K562 (cell line): ENCODE results near the gene RAB4B. TPM values are rescaled to one million over a fixed set of nuclear protein-coding genes. Genes with fewer than 3 reads are reported as not detected.

ENCODE experiments used
- ARHGAP35 ChIP-seq: fragments of 450-650 bp; IDR thresholded peaks from 2 replicates; pipeline ENCODE4 v1.6.1; 2018; ENCODE audit not compliant: partially characterized antibody
- CTCFL ChIP-seq: IDR thresholded peaks from 2 replicates; pipeline ENCODE4 v1.6.1; 2011; ENCODE audit warnings: borderline replicate concordance, low read depth, mild to moderate bottlenecking, moderate library complexity, low read length; ENCODE audit not compliant: insufficient read depth, poor library complexity, severe bottlenecking
- DACH1 ChIP-seq: fragments of 450-650 bp; IDR thresholded peaks from 2 replicates; pipeline ENCODE4 v1.6.1; 2018; ENCODE audit not compliant: partially characterized antibody
- ETV1 ChIP-seq: fragments of 450-650 bp; conservative IDR thresholded peaks from 2 replicates; pipeline ENCODE4 v1.6.1; 2016; ENCODE audit warnings: missing genetic modification characterization, control low read depth, low read depth, missing compliant biosample characterization
- FOXA3 ChIP-seq, 2 experiments: fragments of 450-650 bp in 1 of 2; sonication (generic) in 1 of 2; formaldehyde crosslinking; IDR thresholded peaks in 1 of 2; conservative IDR thresholded peaks in 1 of 2; 2 replicates each; pipeline versions ENCODE4 v1.4.0 to v1.8.0; 2020 to 2022; ENCODE audit warnings: mild to moderate bottlenecking in 2 of 2, missing genetic modification reagents in 1 of 2
- HMGN3 ChIP-seq: IDR thresholded peaks from 2 replicates; pipeline ENCODE4 v1.6.1; 2011; ENCODE audit warnings: borderline replicate concordance, low read depth, mild to moderate bottlenecking, mixed read lengths, low read length; ENCODE audit not compliant: insufficient read length; ENCODE audit errors: extremely low read depth
- ILF3 ChIP-seq: fragments of 450-650 bp; IDR thresholded peaks from 2 replicates; pipeline ENCODE4 v1.6.1; 2018; ENCODE audit warnings: antibody characterized with exemption, mild to moderate bottlenecking, moderate library complexity, borderline replicate concordance
- MEF2A ChIP-seq: IDR thresholded peaks from 2 replicates; pipeline ENCODE4 v1.6.1; 2011; ENCODE audit warnings: low read depth, mild to moderate bottlenecking, low read length, moderate library complexity; ENCODE audit not compliant: control insufficient read depth
- NEUROD1 ChIP-seq: fragments of 150-350 bp; IDR thresholded peaks from 2 replicates; pipeline ENCODE4 v1.6.1; 2014; ENCODE audit warnings: borderline replicate concordance, low read length, low read depth; ENCODE audit not compliant: partially characterized antibody
- PHF8 ChIP-seq: fragments of 200-600 bp; sonication (generic); IDR thresholded peaks from 2 replicates; pipeline ENCODE4 v1.6.1; 2012; ENCODE audit warnings: mixed run types, mild to moderate bottlenecking, inconsistent platforms, low read length, moderate library complexity, borderline replicate concordance
- RNF219 ChIP-seq: fragments of 250-450 bp; sonication (Bioruptor Pico); IDR thresholded peaks from 2 replicates; pipeline ENCODE4 v1.5.0; 2022; ENCODE audit warnings: mild to moderate bottlenecking
- SAFB ChIP-seq: fragments of 200-400 bp; formaldehyde crosslinking; IDR thresholded peaks from 2 replicates; pipeline ENCODE4 v1.6.1; 2017; ENCODE audit warnings: low read depth, low read length, borderline replicate concordance
- SNIP1 ChIP-seq: fragments of 450-650 bp; IDR thresholded peaks from 2 replicates; pipeline ENCODE4 v1.7.1; 2017; ENCODE audit warnings: low read depth, mild to moderate bottlenecking
- ZFPM2 ChIP-seq: fragments of 250-450 bp; sonication (Bioruptor Pico); IDR thresholded peaks from 2 replicates; pipeline ENCODE4 v1.5.1; 2022; ENCODE audit warnings: mild to moderate bottlenecking
- ZFX ChIP-seq: sonication (generic); formaldehyde crosslinking; IDR thresholded peaks from 2 replicates; pipeline ENCODE4 v1.8.0; 2022; ENCODE audit warnings: mild to moderate bottlenecking, missing genetic modification reagents, moderate library complexity
- ZNF311 ChIP-seq: fragments of 250-450 bp; sonication (Bioruptor Pico); IDR thresholded peaks from 2 replicates; pipeline ENCODE4 v1.4.0; 2020; ENCODE audit warnings: mild to moderate bottlenecking, moderate library complexity
- polyA plus RNA-seq, 8 experiments: library from polyadenylated mRNA; depleted of rRNA in 4 of 8; stranded (reverse) in 5 of 8; unstranded in 3 of 8; fragments of >200 nt; fragmentation: Nextera tagmentation in 2 of 8; fragmentation: Illumina TruSeq in 1 of 8; extraction: Ambion mirVana in 2 of 8; extraction: Trizol in 1 of 8; gene quantifications; 2 replicates each; pipeline versions ENCODE4 v1.2.1 to v1.2.3, GENCODE V29; 2011 to 2014; ENCODE audit warnings: inconsistent platforms in 1 of 8, missing spikeins in 1 of 8
- total RNA-seq, 7 experiments: library from RNA; depleted of rRNA in 6 of 7; stranded (reverse); fragments of >200 nt in 6 of 7; fragmentation: Illumina TruSeq in 2 of 7; extraction: Trizol in 2 of 7; gene quantifications; 2 replicates each; pipeline versions ENCODE4 v1.2.1 to v1.2.3, GENCODE V29; 2011 to 2021; ENCODE audit warnings: low replicate concordance in 1 of 7
- TF ChIP-seq, protein P1 (sequence below): sonication (generic); formaldehyde crosslinking; IDR thresholded peaks from 2 replicates; pipeline ENCODE4 v1.8.0; 2023; ENCODE audit warnings: missing genetic modification reagents, mild to moderate bottlenecking, borderline replicate concordance

RAB4B gene
- total and polyA plus RNA-seq, 9 of the 15 experiments (the other 6 are each of a cell fraction or from before 2014, with no cell fraction given) = 0.28 to 20.4 (median 9.0) TPM

- TF ChIP-seq, protein P1, sequence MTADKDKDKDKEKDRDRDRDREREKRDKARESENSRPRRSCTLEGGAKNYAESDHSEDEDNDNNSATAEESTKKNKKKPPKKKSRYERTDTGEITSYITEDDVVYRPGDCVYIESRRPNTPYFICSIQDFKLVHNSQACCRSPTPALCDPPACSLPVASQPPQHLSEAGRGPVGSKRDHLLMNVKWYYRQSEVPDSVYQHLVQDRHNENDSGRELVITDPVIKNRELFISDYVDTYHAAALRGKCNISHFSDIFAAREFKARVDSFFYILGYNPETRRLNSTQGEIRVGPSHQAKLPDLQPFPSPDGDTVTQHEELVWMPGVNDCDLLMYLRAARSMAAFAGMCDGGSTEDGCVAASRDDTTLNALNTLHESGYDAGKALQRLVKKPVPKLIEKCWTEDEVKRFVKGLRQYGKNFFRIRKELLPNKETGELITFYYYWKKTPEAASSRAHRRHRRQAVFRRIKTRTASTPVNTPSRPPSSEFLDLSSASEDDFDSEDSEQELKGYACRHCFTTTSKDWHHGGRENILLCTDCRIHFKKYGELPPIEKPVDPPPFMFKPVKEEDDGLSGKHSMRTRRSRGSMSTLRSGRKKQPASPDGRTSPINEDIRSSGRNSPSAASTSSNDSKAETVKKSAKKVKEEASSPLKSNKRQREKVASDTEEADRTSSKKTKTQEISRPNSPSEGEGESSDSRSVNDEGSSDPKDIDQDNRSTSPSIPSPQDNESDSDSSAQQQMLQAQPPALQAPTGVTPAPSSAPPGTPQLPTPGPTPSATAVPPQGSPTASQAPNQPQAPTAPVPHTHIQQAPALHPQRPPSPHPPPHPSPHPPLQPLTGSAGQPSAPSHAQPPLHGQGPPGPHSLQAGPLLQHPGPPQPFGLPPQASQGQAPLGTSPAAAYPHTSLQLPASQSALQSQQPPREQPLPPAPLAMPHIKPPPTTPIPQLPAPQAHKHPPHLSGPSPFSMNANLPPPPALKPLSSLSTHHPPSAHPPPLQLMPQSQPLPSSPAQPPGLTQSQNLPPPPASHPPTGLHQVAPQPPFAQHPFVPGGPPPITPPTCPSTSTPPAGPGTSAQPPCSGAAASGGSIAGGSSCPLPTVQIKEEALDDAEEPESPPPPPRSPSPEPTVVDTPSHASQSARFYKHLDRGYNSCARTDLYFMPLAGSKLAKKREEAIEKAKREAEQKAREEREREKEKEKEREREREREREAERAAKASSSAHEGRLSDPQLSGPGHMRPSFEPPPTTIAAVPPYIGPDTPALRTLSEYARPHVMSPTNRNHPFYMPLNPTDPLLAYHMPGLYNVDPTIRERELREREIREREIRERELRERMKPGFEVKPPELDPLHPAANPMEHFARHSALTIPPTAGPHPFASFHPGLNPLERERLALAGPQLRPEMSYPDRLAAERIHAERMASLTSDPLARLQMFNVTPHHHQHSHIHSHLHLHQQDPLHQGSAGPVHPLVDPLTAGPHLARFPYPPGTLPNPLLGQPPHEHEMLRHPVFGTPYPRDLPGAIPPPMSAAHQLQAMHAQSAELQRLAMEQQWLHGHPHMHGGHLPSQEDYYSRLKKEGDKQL (CRISPR knock-in tag) = no peak
- no peak for TF ChIP-seq PHF8
- TF ChIP-seq SAFB = peak; percentile 19; the same call in 1 of the 2 replicates
- 0 out of 4 replicates have a peak, but pooled peaks of 1 of the 2 experiments have one; percentile 23 for TF ChIP-seq FOXA3 (CRISPR knock-in tag; conservative IDR thresholded peaks at IDR 0.05 in 1 of 2, IDR thresholded peaks at IDR 0.05 in 1 of 2)
- no peak for TF ChIP-seq RNF219 (CRISPR knock-in tag)
- peak; percentile 47 for TF ChIP-seq NEUROD1
- TF ChIP-seq ILF3 = no peak
- 0 out of 2 replicates have a peak, but pooled peaks have one; percentile 31 for TF ChIP-seq ETV1 (tag)
- TF ChIP-seq ARHGAP35 = no peak
- TF ChIP-seq ZFX = no peak; the same call in 1 of the 2 replicates
- TF ChIP-seq MEF2A = no peak
- TF ChIP-seq ZNF311 (CRISPR knock-in tag) = no peak
- TF ChIP-seq SNIP1 = no peak
- TF ChIP-seq DACH1 = no peak
- no peak for TF ChIP-seq ZFPM2
- TF ChIP-seq HMGN3 = peak; percentile 48
- peak; percentile 98 for TF ChIP-seq CTCFL
Measured at GRCh38 chr19:40806423-40807146, 28.5 kb downstream of the RAB4B start (continued).
